GM12891 (cell line): ENCODE data around the gene HDDC3.

Experiments used
- PAX5 ChIP-seq: IDR thresholded peaks from 2 replicates; pipeline ENCODE4 v1.6.1; 2011; ENCODE audit warnings: low read length, moderate library complexity, mild to moderate bottlenecking; ENCODE audit not compliant: insufficient read depth, severe bottlenecking
- POLR2A ChIP-seq: IDR thresholded peaks from 2 replicates; pipeline ENCODE4 v1.6.1; 2011; ENCODE audit warnings: low read depth, low read length, control low read depth
- POLR2AphosphoS5 ChIP-seq: IDR thresholded peaks from 2 replicates; pipeline ENCODE4 v1.6.1; 2011; ENCODE audit warnings: low read depth, low read length, control low read depth
- POU2F2 ChIP-seq: IDR thresholded peaks from 2 replicates; pipeline ENCODE4 v1.6.1; 2011; ENCODE audit warnings: low read depth, mild to moderate bottlenecking, control low read depth, low read length, moderate library complexity
- SPI1 ChIP-seq: IDR thresholded peaks from 2 replicates; pipeline ENCODE4 v1.6.1; 2011; ENCODE audit warnings: low read depth, low read length, control low read depth
- TAF1 ChIP-seq: IDR thresholded peaks from 2 replicates; pipeline ENCODE4 v1.6.1; 2011; ENCODE audit warnings: low read depth, low read length, control low read depth

GRCh38 chr15:90932660-90932991 lies 277 bp upstream of the HDDC3 start:
- no peak for TF ChIP-seq POLR2A
- TF ChIP-seq POU2F2, result no peak
- TF ChIP-seq TAF1, result no peak
- TF ChIP-seq SPI1, result no peak
- no peak for TF ChIP-seq POLR2AphosphoS5
- no peak for TF ChIP-seq PAX5
